GM12892 (cell line): Measurements from ENCODE around the gene OR2A42. TPM values are rescaled to one million over a fixed set of nuclear protein-coding genes. Genes with fewer than 3 reads are reported as not detected.
"Not testable (repeated sequence)": the region's sequence is repeated elsewhere in the genome, so short reads cannot be mapped to it uniquely, and the experiment has no call there.

Experiments
- DNase-seq: peaks from one replicate; pipeline ENCODE4 v3.0.0; 2011; ENCODE audit not compliant: insufficient read length
- FAIRE-seq: peaks from 2 replicates; lab custom pipeline; 2011; peaks lifted over from hg19 to GRCh38; lab: Jason Lieb, UNC
- POLR2A ChIP-seq: IDR thresholded peaks from 2 replicates; pipeline ENCODE4 v1.6.1; 2011; ENCODE audit warnings: low read depth, low read length, control low read depth
- POLR2AphosphoS5 ChIP-seq: IDR thresholded peaks from 2 replicates; pipeline ENCODE4 v1.6.1; 2011; ENCODE audit warnings: low read depth, low read length, control low read depth
- TAF1 ChIP-seq: IDR thresholded peaks from 2 replicates; pipeline ENCODE4 v1.6.1; 2011; ENCODE audit warnings: low read depth, mild to moderate bottlenecking, control low read depth, low read length, borderline replicate concordance
- polyA plus RNA-seq: library from polyadenylated mRNA; unstranded; fragments of >200 nt; gene quantifications from one replicate; pipeline ENCODE4 v1.2.1, GENCODE V29; 2012; ENCODE audit warnings: missing spikeins, inconsistent platforms; ENCODE audit not compliant: missing spikeins

OR2A42 gene, protein sequence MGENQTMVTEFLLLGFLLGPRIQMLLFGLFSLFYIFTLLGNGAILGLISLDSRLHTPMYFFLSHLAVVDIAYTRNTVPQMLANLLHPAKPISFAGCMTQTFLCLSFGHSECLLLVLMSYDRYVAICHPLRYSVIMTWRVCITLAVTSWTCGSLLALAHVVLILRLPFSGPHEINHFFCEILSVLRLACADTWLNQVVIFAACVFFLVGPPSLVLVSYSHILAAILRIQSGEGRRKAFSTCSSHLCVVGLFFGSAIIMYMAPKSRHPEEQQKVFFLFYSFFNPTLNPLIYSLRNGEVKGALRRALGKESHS
- polyA plus RNA-seq, result not detected

DNA sequence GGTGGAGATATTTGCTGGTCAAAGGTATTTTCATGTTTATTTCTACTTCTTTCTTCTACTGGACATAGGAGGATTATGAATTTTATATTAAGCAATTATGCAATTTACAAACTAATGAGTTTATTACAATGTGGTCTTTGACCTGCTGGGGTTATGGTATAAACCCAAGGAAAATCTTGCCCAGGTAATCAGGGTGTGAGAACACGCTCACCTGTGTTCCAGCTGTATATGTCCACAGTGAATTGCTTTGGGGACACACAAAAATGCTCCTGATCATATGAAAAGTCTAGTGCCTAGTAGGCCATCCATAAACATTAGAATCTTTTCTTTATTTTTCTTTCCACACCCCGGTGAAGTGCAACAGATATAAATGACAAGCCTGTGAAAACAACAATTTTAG, at the start of gene OR2A42:
TSS of gene OR2A42 (minus strand) at position 241 of the 400 bp plus-strand sequence. CDS start 6,762 bp downstream, outside the sequence.
- DNase-seq, FAIRE-seq: not testable (repeated sequence)

DNA sequence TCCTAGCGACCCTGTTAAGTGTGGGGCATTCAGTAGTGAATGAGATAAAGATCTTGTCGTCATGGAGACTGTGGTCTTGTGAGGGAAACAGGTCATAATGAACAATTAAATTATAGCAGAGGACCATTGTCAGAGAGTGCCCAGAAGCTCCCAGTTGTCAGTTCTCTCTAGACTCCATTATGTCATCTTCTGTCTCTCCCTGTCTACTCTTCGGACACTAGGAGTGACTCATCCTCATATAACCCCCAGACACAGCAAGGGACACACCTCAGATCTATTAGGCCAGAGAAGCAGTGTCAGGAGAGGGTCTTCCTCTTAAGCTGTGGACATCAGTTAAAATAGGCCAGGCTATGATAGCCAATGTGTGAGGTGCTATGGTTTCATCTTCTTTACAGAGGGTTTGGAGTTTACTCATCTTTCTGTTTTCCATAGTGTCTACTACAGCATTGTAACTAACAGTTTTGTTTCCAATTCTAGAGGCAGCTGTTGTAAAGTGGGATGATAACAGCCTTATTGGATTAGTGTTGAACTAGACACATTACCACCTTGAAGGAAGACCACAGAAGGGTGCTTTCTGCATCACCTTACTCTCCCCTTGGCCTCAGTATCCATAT, 47.9 kb upstream of the OR2A42 start:
- DNase-seq, FAIRE-seq: not testable (repeated sequence)

DNA sequence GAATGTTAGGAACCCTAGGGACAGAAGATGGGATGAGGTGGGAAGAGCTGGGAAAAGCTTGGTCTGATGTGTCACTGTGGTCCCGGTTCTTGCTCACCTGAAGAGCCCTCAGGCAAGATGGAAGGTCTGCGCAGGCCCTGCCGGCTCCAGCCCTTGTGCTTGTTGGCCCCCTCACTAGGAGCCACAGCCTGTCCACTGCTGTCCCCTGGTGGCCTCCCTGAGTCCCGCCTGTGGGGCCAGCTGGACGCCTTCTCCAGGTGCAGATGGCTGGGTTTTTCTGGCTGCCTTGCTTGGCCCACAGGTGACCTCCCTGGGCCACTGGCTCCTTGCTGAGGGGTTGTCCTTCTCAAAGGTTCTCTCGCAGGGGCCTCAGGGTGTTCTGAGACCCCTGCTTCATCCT, 44.3 kb upstream of the OR2A42 start:
- not testable (repeated sequence) for DNase-seq, FAIRE-seq

DNA sequence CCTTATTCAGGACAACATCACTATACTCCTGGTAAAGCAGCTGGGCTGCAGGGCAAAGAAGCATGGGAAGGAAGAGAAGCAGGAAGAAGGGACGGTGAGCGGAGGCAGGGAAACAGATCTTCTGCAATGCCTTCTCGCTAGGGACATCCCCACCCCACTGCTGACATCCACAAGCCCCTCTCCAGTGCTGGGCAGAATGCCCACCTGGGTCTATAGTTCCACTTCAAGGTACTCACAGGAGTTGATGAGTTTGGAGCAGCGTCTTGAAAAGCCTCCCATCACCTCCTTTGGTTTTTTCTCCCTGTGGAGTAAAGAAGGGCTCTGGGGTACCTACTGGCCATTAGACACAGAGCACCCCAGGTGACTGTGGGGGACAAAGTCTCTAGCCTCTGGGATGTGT, 43.1 kb upstream of the OR2A42 start:
- not testable (repeated sequence) for FAIRE-seq, DNase-seq

DNA sequence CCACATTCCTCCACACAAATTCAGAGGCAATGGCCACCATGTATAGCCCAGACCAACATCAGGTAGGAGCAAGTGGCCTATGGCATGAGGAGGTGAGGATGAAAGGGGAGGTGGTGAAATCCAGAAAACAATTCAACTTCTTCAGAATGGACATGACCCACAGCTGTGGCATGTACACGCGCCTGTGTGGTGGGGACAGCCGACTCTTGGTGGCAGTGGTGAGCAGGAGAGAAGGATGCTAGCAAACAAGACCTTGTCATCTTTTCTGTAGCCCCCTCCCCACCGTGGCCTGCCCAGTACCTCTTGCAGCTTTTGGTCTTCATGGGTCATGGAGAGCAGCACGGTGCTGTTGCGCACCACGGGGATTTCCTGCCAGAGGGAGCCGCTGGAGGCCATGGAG, 42.6 kb upstream of the OR2A42 start:
- not testable (repeated sequence) for FAIRE-seq, DNase-seq

DNA sequence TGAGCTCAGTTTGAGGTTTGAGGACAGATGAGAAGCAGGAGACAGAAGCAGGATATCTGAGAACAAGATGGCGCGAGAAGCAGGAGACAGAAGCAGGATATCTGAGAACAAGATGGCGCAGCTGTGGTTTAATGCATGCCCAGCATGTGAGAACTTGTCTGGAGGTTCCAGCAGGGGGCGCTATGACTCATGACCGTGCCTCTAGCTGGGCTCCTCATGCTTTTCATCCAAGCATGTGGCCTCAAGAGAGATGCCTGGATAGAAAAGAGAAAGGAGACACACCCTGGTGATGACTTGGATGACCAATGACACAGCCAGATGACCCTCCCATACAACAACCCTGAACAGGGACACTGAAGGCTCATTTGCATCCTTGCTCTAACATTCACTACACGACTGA, 40.6 kb upstream of the OR2A42 start:
- DNase-seq, FAIRE-seq: not testable (repeated sequence)

DNA sequence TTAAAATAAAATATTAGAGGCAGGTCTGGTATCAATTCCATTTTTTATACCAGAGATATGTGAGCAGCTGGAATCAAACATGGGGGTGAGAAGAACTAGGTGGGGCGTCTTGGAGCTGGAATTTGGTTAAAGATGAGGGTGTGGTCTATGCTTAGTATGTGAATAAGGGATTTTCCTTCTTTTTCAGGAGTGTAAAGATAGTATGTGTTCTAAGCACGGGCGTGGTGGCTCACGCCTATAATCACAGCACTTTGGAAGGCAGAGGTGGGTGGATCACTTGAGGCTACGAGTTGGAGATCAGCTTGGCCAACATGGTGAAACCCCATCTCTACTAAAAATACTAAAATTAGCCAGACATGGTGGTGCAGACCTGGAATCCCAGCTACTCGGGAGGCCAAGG, 35.9 kb upstream of the OR2A42 start:
- FAIRE-seq, DNase-seq: not testable (repeated sequence)

DNA sequence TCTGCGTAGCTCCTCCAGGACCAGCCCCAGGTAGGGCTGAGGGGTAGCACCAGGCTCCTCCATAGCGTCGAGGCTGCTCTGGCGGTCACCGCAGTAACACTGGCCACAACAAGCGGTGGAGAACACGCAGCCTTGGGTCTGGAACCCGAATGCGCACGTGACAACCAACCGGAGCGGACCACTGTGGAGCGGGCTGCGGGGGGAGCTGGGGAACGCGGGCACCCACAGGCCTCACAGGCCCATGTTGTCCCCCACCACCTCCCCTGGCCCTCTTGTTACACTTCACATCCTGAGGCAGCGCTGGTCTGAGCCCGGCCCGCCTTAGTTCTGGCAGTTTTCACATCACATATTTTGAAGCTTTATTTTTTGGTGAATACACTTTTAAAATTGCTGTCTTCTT, 29.8 kb upstream of the OR2A42 start, which contains the start of gene CTAGE8:
TSS of gene CTAGE8 (minus strand) at position 101 of the 400 bp plus-strand sequence. CDS start at position 63, 38 bp downstream.
- FAIRE-seq, DNase-seq: not testable (repeated sequence)

DNA sequence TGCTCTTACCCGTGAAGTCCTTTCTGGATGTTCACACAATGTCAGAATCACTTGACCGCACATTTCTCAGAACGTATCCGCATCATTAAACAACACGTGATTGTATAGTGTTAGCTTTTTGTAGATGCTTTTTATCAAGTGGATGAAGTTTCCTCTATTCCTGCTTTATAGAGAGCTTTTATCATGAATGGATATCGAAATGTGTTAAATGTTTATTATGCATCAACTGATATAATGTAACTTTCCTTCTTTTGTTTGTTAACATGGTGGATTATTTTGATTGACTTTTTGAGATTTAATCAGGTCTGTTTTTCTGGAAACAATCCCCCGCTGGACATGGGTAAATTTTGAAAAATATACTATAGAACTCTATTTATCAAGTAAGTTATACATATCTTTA, 25.3 kb upstream of the OR2A42 start, which contains the start of gene OR2A7:
TSS of gene OR2A7 (minus strand) at position 101 of the 400 bp plus-strand sequence. CDS start 5,164 bp downstream, outside the sequence.
- not testable (repeated sequence) for DNase-seq, FAIRE-seq

DNA sequence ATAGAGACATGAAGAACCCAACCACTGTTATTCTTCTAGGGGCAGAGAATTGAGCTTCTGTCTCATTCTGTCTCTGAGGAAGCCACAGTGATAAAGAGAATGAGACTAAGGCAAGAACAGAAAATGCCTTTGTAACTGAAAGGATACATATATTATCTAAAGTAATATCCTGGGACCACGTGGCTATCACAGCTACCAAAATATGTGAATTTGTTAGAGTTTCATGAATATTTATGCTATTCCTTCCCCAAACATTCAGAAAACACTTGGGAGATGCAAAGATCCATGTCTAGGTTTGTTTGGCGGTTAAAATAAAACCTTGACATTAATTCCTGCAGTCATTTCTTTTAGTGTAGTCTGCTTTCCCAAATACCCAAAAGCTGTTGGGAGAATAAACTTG, 22.7 kb upstream of the OR2A42 start:
- not testable (repeated sequence) for DNase-seq, FAIRE-seq

DNA sequence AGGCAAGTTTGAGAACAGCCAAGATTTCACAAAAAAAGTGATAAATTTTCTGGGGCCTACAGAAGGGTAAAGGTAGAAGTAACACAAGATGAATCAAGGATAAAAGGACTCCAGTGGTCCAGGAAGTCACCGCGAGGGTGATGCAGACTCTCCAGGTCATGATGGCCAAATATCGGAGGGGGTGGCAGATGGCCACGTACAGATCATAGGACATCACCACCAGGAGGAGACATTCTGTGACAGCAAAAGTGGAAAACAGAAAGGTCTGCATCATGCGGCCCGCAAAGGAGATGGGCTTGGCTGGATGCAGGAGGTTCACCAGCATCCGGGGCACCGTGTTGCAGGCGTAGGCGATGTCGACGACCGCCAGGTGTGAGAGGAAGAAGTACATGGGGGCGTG, 19.7 kb upstream of the OR2A42 start:
- DNase-seq, FAIRE-seq: not testable (repeated sequence)

DNA sequence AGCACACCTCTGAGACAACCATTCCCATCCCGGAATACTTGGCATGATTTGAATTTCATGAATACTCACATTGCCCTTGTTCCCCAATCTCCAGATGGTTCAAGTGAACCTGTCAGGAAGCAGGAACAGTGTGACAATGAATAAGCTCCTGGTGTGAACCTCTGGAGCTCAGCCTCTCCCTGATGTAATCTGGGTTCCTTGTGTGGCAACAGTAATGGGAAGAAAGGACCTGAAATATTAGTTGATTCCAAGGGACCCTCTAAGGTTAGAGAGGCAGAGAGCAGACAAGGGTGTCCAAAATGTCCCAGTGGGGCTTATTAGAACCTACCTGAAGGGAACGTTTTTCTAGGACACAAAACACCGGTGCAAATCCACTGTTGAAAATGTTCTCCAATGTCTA, 16.7 kb upstream of the OR2A42 start:
- no peak for FAIRE-seq
- no peak for DNase-seq
- TF ChIP-seq TAF1, result no peak

DNA sequence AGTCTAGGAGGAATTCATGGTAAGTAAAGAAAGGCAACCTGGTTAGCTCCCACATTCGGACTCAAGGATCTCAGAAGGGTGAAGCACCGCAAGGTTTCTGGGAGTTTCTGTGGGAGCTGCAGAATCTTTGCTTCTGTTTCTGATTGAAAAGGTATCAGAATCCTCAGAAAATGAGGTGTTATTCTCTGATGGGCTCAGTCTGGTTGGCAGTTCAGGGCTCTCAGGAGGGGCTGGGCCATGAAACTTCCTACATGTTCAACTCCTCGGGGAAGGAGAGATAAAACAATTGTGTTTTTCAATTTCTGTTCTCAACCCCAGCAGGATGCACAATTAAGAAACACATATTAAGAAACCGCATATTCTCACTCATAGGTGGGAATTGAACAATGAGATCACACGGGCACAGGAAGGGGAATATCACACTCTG, 16.1 kb upstream of the OR2A42 start:
- DNase-seq (no peak), FAIRE-seq (no peak)
- no peak for TF ChIP-seq TAF1
- TF ChIP-seq POLR2A, result no peak
- no peak for TF ChIP-seq POLR2AphosphoS5

DNA sequence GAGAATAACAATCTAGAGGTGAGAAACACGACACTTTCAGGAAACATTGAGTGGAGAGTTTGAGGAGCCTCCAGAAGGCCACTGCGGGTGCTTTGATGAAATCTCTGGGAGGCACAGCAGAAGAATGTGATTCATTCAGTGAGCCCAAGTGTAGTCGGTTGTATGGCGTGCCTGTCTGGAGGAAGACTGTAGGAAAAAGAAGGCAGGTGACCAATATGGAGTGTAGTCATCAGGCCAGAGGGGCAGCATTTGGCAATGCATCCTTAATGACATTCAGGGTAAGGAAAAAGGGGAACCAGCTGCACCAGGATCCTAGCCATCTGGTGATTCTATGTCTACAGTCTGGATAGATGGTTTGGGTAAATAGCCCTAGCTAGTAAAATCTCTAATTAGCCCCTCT, 12.9 kb upstream of the OR2A42 start:
- DNase-seq, FAIRE-seq: not testable (repeated sequence)

DNA sequence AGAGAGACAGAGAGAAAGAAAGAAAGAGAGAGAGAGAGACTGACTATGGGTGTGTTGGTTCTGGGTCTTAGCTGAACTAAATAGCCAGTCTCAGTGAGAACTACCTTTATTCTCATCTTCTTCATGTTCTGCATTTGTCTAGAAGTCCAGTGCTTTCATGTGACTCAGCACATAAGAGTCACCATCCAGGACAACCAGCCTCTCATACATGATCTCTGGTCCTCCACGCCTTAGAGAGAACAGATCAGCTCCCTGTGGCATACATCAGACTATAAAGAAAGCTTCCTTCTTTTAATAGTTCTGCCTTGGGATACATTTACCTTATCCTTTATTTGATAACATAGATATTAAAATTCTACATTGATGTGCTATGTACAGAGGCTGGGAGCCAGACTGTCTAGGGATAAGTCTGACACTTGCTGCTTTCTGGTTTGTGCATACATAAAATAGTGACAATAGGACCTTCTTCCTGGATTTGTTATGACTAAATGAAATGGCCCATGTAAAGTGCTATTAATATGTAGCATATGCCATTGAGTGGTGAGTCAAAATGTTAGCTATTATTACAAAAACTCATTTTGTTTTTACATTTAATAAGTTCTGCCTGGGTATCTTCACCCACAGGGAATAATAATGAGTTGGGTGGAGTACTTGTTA, 8.4 kb upstream of the OR2A42 start:
- not testable (repeated sequence) for FAIRE-seq, DNase-seq

DNA sequence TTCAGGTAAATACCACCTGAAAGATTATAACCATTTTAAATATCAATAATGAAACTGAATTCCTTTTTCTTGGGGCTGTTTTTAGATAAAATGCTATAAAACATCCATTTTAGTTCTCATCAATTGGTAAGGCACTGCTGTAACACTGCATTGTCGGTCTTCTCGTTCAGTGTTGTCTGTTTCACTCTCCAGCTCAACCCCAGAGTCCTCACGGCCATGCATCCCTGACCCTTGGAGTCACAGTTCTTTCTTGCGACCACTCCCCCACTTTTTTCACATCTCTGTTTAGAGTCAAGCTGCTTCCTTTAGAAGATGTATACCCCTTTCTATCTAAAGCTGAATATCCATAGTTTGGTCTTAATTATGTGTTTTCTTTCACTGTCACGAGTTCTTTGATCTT, 7.6 kb upstream of the OR2A42 start:
- not testable (repeated sequence) for FAIRE-seq, DNase-seq

DNA sequence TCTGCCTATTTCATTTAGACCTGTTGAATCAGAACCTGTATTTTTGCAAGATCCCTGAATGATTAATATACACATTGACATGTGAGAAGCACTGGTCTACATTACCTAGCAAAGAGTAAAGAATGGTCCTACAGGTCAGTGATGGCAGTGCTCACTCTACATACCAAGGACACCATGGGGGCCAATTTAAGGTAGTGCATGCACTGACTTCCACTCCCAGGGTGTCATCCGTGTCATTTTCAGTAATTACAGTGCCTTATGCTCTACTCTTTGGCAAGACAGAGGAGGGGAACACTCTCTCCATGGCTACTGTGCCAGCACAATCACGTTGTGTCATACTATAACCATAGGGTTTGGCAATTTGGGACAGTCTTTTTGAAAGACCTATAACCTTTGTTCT, 6.0 kb upstream of the OR2A42 start:
- not testable (repeated sequence) for FAIRE-seq, DNase-seq

DNA sequence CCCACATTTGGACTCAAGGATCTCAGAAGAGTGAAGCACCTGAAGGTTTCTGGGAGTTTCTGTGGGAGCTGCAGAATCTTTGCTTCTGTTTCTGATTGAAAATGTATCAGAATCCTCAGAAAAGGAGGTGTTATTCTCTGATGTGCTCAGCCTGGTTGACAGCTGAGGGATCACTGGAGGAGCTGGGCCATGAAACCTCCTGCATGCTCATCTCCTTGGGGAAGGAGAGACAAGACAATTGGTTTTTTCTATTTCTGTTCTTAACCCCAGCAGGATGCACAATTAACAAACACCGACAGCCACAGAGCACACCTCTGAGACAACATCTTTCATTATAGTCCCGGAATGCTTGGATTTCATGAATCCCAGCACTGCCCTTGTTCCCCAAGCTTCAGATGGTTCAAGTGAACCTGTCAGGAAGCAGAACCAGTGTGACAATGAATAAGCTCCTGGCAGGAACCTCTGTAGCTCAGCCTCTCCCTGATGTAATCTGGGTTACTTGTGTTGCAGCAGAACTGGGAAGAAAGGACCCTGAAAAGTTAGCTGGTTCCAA, 799 bp downstream of the OR2A42 start:
- FAIRE-seq, DNase-seq: not testable (repeated sequence)

DNA sequence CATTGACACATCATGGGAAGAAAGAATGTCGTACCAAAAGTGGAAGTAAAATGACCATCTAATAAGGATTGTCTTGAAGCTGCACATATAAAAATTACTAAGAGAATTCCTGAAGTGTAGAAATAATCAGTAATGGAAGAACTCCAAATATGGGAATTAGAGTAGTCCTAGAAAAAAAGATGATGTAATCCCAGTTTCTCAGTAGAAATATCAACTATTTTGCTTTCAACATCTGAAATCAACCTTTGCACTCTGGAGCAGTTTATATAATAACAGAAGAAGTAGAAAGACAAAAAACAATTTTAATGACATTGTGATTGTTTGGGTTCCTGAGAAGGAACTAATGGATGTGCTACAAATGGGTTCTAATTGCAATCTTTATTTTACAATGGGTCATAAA, 6.4 kb downstream of the OR2A42 start:
- DNase-seq, FAIRE-seq: not testable (repeated sequence)
